HUES48 (cell line): ENCODE data around the gene OPCML.

Source experiments
- H3K27ac ChIP-seq: one replicate; pipeline ENCODE4 v1.7.0; 2013; ENCODE audit warnings: low read depth, low read length, inconsistent platforms
- H3K27me3 ChIP-seq: 2 replicates; pipeline ENCODE4 v1.6.1; 2013; ENCODE audit warnings: mild to moderate bottlenecking, low read length; ENCODE audit not compliant: control insufficient read depth, insufficient read depth
- H3K36me3 ChIP-seq: 2 replicates; pipeline ENCODE4 v1.6.1; 2013; ENCODE audit warnings: low read length; ENCODE audit not compliant: control insufficient read depth, insufficient read depth
- H3K4me1 ChIP-seq: 2 replicates; pipeline ENCODE4 v1.6.1; 2013; ENCODE audit warnings: mild to moderate bottlenecking, low read length; ENCODE audit not compliant: control insufficient read depth, insufficient read depth
- H3K4me3 ChIP-seq: 2 replicates; pipeline ENCODE4 v1.5.1; 2013; ENCODE audit warnings: mild to moderate bottlenecking, low read depth, low read length
- H3K9ac ChIP-seq: 2 replicates; pipeline ENCODE4 v1.6.1; 2013; ENCODE audit warnings: mild to moderate bottlenecking, low read depth, low read length, moderate library complexity
- H3K9me3 ChIP-seq: 2 replicates; pipeline ENCODE4 v1.6.1; 2013; ENCODE audit warnings: low read length; ENCODE audit not compliant: control insufficient read depth, insufficient read depth

Gene OPCML

DNA sequence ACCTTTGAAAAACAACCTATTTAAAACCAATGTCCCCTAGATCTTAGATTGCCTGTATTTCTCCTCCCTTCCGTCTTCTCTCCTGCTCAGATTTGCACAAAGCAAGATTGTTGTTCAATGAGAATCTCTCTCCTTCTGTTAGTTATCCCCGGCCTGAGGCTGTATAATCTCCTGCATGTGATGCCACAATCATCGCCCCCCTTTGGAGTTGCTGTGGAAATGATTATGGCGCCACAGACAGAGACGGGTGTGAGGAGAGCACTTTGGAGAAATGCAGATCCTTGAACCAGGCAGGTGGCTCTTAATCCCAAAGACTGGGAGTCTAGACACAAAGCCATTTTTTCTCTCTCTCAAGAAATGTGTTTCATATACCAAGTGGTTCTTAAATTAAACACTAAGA lies 941.3 kb downstream of the OPCML start:
- Histone ChIP-seq H3K27me3 (no peaks in the 10 kb centered on the region), H3K4me1 (no peaks in the 10 kb centered on the region), H3K9ac (no peak overlapping the region), H3K4me3 (no peak overlapping the region), H3K36me3 (no peaks in the 10 kb centered on the region), H3K9me3 (no peaks in the 10 kb centered on the region), H3K27ac (no peak overlapping the region)

DNA sequence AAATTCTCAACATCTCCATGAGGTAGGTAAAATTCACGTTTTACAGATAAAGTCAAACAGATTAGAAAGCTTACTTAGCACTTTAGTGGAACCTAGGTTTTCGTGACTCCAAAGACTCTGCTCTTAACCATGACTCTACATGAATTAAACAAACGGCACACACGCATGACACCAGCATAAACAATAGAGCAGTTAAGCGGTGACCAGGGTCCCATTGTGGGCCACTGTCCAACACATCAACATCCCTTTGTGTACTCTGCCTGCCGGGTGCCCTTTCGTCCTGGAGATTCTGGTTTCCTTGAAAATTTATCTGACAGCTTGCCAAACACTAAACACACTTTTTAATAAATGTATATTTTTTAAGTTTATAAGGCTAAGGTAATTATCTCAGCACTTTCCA lies 941.7 kb downstream of the OPCML start:
- H3K4me3 ChIP-seq: no peak overlapping the region
- H3K36me3 ChIP-seq: no peaks in the 10 kb centered on the region
- no peaks in the 10 kb centered on the region for H3K27me3 ChIP-seq
- no peaks in the 10 kb centered on the region for H3K4me1 ChIP-seq
- H3K9me3 ChIP-seq: no peaks in the 10 kb centered on the region
- no peak overlapping the region for H3K27ac ChIP-seq
- no peak overlapping the region for H3K9ac ChIP-seq

DNA sequence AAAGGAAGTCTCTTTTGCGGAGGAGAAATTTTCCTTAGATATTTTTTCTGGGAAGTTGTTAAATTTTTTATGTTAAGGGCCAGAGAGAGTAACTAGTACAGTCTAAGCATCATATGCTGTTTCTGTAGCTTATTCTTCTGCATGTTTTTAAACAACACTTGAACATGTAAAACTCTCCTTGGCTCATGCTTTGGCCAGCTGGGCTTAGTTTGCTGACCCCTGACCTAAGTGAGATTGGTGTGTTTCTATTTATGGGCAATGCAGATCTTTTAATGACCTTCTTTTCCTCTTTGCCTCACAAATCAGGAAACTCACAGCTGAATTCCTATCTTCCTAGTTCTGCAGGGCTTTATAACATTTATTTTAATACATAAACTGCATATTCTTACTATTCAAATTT lies 942.5 kb downstream of the OPCML start:
- no peak overlapping the region for H3K9ac ChIP-seq
- H3K27me3 ChIP-seq: no peaks in the 10 kb centered on the region
- no peak overlapping the region for H3K4me3 ChIP-seq
- no peaks in the 10 kb centered on the region for H3K9me3 ChIP-seq
- H3K36me3 ChIP-seq: no peaks in the 10 kb centered on the region
- H3K4me1 ChIP-seq: no peaks in the 10 kb centered on the region
- no peak overlapping the region for H3K27ac ChIP-seq

DNA sequence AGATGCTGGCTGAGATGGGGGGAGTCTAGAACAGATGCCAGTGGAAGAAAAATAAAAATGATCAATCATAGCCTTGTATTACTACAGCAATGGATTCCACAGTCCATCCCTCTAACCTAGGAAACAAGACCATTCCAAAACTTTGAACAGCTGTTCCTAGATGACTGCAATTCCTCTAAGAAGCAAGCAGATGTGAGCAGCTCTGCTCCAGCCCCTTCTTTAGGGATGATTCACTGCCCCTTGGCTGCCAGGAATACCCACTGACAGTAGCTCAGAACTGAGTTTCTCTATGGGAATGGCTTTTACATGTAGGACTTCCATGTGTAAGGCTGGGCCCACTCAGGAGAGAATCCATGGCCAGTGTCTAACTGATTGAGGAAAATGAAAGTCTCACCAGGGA lies 943.9 kb downstream of the OPCML start:
- Histone ChIP-seq H3K9ac (no peak overlapping the region), H3K9me3 (no peaks in the 10 kb centered on the region), H3K27me3 (no peaks in the 10 kb centered on the region), H3K4me1 (no peaks in the 10 kb centered on the region), H3K4me3 (no peak overlapping the region), H3K36me3 (no peaks in the 10 kb centered on the region), H3K27ac (no peak overlapping the region)

GRCh38 chr11:132587716-132588115 lies 944.6 kb downstream of the OPCML start:
- Histone ChIP-seq H3K9ac (no peak overlapping the region), H3K27ac (no peak overlapping the region), H3K36me3 (no peaks in the 10 kb centered on the region), H3K4me3 (no peak overlapping the region), H3K9me3 (no peaks in the 10 kb centered on the region), H3K27me3 (no peaks in the 10 kb centered on the region), H3K4me1 (no peaks in the 10 kb centered on the region)

GRCh38 chr11:132586801-132587200 lies 945.5 kb downstream of the OPCML start:
- H3K4me1 ChIP-seq: no peaks in the 10 kb centered on the region
- no peaks in the 10 kb centered on the region for H3K27me3 ChIP-seq
- H3K4me3 ChIP-seq: no peak overlapping the region
- H3K9me3 ChIP-seq: no peaks in the 10 kb centered on the region
- H3K27ac ChIP-seq: no peak overlapping the region
- H3K36me3 ChIP-seq: no peaks in the 10 kb centered on the region
- no peak overlapping the region for H3K9ac ChIP-seq

DNA sequence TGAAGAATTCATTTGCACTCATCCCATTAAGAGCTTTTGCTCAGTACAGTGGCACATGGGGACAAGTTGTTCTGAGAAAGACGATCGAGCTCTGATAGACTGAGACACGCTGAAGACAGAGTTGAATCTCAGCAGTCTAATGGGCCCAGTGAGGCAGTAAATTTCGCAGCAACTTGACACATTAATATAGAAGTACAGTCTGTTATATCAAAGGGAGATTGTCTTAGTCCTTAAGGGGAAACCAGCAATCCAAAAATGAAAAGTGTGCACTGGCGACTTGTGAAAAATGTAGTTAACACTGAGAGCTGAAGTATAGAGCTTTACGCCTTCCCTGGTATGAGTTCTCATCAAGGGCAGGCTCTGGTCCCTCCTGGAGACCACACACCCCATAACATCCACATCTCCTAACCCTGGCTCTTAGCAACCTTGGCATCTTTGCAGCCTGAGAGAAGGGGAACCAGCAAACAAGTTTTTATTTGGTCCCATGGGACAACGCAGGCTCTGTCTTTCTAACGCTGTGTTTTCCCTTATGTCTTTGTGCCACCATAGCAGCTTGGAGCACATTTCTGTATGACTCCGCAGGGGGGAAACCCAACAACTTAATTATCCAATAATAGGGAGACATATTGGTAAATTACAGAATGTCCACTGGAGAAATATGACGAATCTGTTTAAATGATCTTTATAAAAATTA lies 952.5 kb downstream of the OPCML start:
- Histone ChIP-seq H3K27me3 (no peaks in the 10 kb centered on the region), H3K4me3 (no peak overlapping the region), H3K9ac (no peak overlapping the region), H3K4me1 (no peaks in the 10 kb centered on the region; the same call in 1 of the 2 replicates), H3K27ac (no peak overlapping the region), H3K36me3 (no peaks in the 10 kb centered on the region), H3K9me3 (no peaks in the 10 kb centered on the region)

- no peaks in the 10 kb centered on the region for H3K9me3 ChIP-seq
- no peak overlapping the region for H3K9ac ChIP-seq
- no peaks in the 10 kb centered on the region for H3K36me3 ChIP-seq
- no peak overlapping the region for H3K4me3 ChIP-seq
- H3K4me1 ChIP-seq: no peaks in the 10 kb centered on the region; the same call in 1 of the 2 replicates
- H3K27me3 ChIP-seq: no peaks in the 10 kb centered on the region
- H3K27ac ChIP-seq: no peak overlapping the region
Measured at GRCh38 chr11:132579136-132579535, 953.2 kb downstream of the OPCML start.

- no peak overlapping the region for H3K9ac ChIP-seq
- H3K4me1 ChIP-seq: no peaks in the 10 kb centered on the region; the same call in 1 of the 2 replicates
- no peak overlapping the region for H3K27ac ChIP-seq
- no peaks in the 10 kb centered on the region for H3K9me3 ChIP-seq
- H3K27me3 ChIP-seq: no peaks in the 10 kb centered on the region
- no peak overlapping the region for H3K4me3 ChIP-seq
- no peaks in the 10 kb centered on the region for H3K36me3 ChIP-seq
Measured at GRCh38 chr11:132578580-132578979, 953.7 kb downstream of the OPCML start.

GRCh38 chr11:132576706-132577105 lies 955.6 kb downstream of the OPCML start:
- no peak overlapping the region for H3K4me3 ChIP-seq
- H3K9ac ChIP-seq: no peak overlapping the region
- H3K27me3 ChIP-seq: no peaks in the 10 kb centered on the region
- H3K9me3 ChIP-seq: no peaks in the 10 kb centered on the region
- no peaks in the 10 kb centered on the region; the same call in 1 of the 2 replicates for H3K4me1 ChIP-seq
- peak overlapping the region; percentile 6 for H3K27ac ChIP-seq
- H3K36me3 ChIP-seq: no peaks in the 10 kb centered on the region

GRCh38 chr11:132564091-132564885 lies 968.0 kb downstream of the OPCML start:
- Histone ChIP-seq H3K4me1 (no peaks in the 10 kb centered on the region), H3K27me3 (no peaks in the 10 kb centered on the region), H3K36me3 (no peaks in the 10 kb centered on the region), H3K9ac (no peak overlapping the region), H3K27ac (no peak overlapping the region), H3K4me3 (no peak overlapping the region), H3K9me3 (no peaks in the 10 kb centered on the region)
